Thoracic aorta (tissue), 2 donors: ENCODE measurements around the gene IP6K3. TPM values are rescaled to one million over a fixed set of nuclear protein-coding genes. Genes with fewer than 3 reads are reported as not detected.

Source experiments
- ATAC-seq: fragments of 150-250 bp; one replicate; pipeline ENCODE4 v1.8.0; 2017; ENCODE audit warnings: low read depth; ENCODE audit not compliant: insufficient number of reproducible peaks, low FRiP score
- DNase-seq: peaks from one replicate; pipeline ENCODE4 v3.0.0-alpha.2; 2020; ENCODE audit warnings: low spot score
- H3K27ac ChIP-seq, 2 donors: fragments of 200-600 bp; sonication (generic); 1 replicate in 1 of 2; 2 replicates in 1 of 2; pipeline ENCODE4 v1.5.1; 2016; ENCODE audit warnings: mild to moderate bottlenecking in 2 of 2, moderate library complexity in 2 of 2
- H3K27me3 ChIP-seq: fragments of 200-600 bp; sonication (generic); replicated peaks from 2 replicates; pipeline ENCODE4 v1.6.0; 2016; ENCODE audit warnings: mild to moderate bottlenecking; ENCODE audit not compliant: insufficient read depth
- H3K36me3 ChIP-seq: fragments of 200-600 bp; sonication (generic); one replicate; pipeline ENCODE4 v1.5.1; 2016
- H3K4me1 ChIP-seq, 2 donors: fragments of 200-600 bp; sonication (generic); 1 replicate in 1 of 2; 2 replicates in 1 of 2; pipeline versions ENCODE4 v1.5.1 to v1.6.0; 2016; ENCODE audit warnings: low read depth in 2 of 2, mild to moderate bottlenecking in 1 of 2; ENCODE audit not compliant: control insufficient read depth in 1 of 2
- H3K4me3 ChIP-seq: fragments of 200-600 bp; sonication (generic); 2 replicates; pipeline ENCODE4 v1.5.1; 2016; ENCODE audit warnings: mild to moderate bottlenecking
- H3K9me3 ChIP-seq: fragments of 200-600 bp; sonication (generic); 2 replicates; pipeline ENCODE4 v1.5.1; 2016
- CTCF ChIP-seq: fragments of 200-600 bp; sonication (generic); IDR thresholded peaks from one replicate; pipeline ENCODE4 v1.5.1; 2019; ENCODE audit warnings: antibody characterized with exemption
- total RNA-seq, 2 donors: library from RNA; depleted of rRNA; stranded (reverse); fragments of >200 nt; gene quantifications; one replicate each; pipeline versions ENCODE4 v1.1.0 to v1.2.3, GENCODE V29; 2016

IP6K3 gene
- total RNA-seq, 2 donors from 2014 or later, result 0.27 to 0.56 TPM

GRCh38 chr6:33694977-33695376 lies 51.7 kb downstream of the IP6K3 start:
- H3K36me3 ChIP-seq, result peaks cover 5% of the 10 kb centered on the region
- no peak for TF ChIP-seq CTCF
- H3K27ac ChIP-seq, result no peak overlapping the region
- no peaks in the 10 kb centered on the region for H3K27me3 ChIP-seq
- H3K4me3 ChIP-seq, result no peak overlapping the region
- no peaks in the 10 kb centered on the region for H3K9me3 ChIP-seq
- DNase-seq, result no peak
- H3K4me1 ChIP-seq, result peaks cover 4 to 14% of the 10 kb centered on the region in 2 donors
- ATAC-seq, result no peak

GRCh38 chr6:33694401-33694931 lies 52.2 kb downstream of the IP6K3 start:
- H3K4me1 ChIP-seq, result peaks cover 4 to 14% of the 10 kb centered on the region in 2 donors

GRCh38 chr6:33693186-33694105 lies 53.3 kb downstream of the IP6K3 start:
- no peak for DNase-seq
- Histone ChIP-seq H3K27ac (no peak overlapping the region), H3K9me3 (no peaks in the 10 kb centered on the region), H3K4me3 (no peak overlapping the region), H3K4me1 (peaks cover 4 to 14% of the 10 kb centered on the region in 2 donors), H3K36me3 (peaks cover 2% of the 10 kb centered on the region), H3K27me3 (no peaks in the 10 kb centered on the region)
- ATAC-seq, result no peak
- no peak for TF ChIP-seq CTCF

More at GRCh38 chr6:33694401-33694931, 52.2 kb downstream of the IP6K3 start:
- Histone ChIP-seq H3K4me3 (no peak overlapping the region), H3K27ac (no peak overlapping the region), H3K36me3 (peaks cover 5% of the 10 kb centered on the region), H3K27me3 (no peaks in the 10 kb centered on the region), H3K9me3 (no peaks in the 10 kb centered on the region)
- no peak for DNase-seq
- no peak for TF ChIP-seq CTCF
- no peak for ATAC-seq

GRCh38 chr6:33692760-33693158 lies 53.9 kb downstream of the IP6K3 start:
- no peak for DNase-seq
- H3K27ac ChIP-seq, result no peak overlapping the region
- no peaks in the 10 kb centered on the region for H3K9me3 ChIP-seq
- no peak overlapping the region for H3K4me3 ChIP-seq
- H3K36me3 ChIP-seq, result no peaks in the 10 kb centered on the region
- H3K4me1 ChIP-seq, result peaks cover 4 to 14% of the 10 kb centered on the region in 2 donors
- no peaks in the 10 kb centered on the region for H3K27me3 ChIP-seq
- ATAC-seq, result no peak
- no peak for TF ChIP-seq CTCF

- Histone ChIP-seq H3K4me1 (peaks cover 4 to 12% of the 10 kb centered on the region in 2 donors), H3K4me3 (no peak overlapping the region), H3K27me3 (no peaks in the 10 kb centered on the region), H3K27ac (no peak overlapping the region), H3K9me3 (no peaks in the 10 kb centered on the region), H3K36me3 (no peaks in the 10 kb centered on the region)
- ATAC-seq (no peak), DNase-seq (no peak)
- TF ChIP-seq CTCF, result no peak
Observed at GRCh38 chr6:33692078-33692759, 54.5 kb downstream of the IP6K3 start.
